Middle frontal gyrus (tissue), 1 donor: ENCODE results near the gene GPD1.

Experiments
- DNase-seq: peaks from one replicate; pipeline ENCODE4 v3.0.0-alpha.2; 2015; ENCODE audit warnings: low spot score; ENCODE audit errors: extremely low spot score

The GPD1 gene

DNA sequence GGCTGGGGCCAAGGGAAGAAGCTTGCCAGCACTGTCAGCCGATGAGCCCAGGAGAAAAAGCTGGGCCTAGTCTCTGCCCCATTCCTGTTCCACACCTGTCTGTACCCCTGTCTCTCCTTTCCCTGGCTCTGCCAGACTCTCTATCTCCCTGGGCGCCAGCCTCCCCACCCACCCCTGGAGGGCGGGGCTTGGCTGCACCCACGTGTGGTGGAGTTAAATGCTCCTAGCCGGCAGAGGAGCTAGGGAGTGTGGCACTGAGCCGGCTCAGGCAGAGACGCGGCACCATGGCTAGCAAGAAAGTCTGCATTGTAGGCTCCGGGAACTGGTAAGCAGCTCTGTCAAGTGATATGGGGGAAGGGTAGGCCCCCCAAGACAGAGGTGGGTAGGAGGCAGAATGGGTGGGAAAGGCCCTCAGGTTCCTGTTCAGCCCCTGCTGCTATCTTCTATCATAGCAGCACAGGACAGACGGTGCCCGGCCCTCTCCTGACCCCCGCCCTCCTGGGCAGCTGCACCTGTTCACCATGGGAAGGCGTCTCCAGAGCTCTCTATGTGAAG, at the start of gene GPD1:
GPD1 (plus strand) TSS at position 242 of the 555 bp plus-strand sequence; CDS start at position 285, 43 bp downstream.
- peak; percentile 79 for DNase-seq

DNA sequence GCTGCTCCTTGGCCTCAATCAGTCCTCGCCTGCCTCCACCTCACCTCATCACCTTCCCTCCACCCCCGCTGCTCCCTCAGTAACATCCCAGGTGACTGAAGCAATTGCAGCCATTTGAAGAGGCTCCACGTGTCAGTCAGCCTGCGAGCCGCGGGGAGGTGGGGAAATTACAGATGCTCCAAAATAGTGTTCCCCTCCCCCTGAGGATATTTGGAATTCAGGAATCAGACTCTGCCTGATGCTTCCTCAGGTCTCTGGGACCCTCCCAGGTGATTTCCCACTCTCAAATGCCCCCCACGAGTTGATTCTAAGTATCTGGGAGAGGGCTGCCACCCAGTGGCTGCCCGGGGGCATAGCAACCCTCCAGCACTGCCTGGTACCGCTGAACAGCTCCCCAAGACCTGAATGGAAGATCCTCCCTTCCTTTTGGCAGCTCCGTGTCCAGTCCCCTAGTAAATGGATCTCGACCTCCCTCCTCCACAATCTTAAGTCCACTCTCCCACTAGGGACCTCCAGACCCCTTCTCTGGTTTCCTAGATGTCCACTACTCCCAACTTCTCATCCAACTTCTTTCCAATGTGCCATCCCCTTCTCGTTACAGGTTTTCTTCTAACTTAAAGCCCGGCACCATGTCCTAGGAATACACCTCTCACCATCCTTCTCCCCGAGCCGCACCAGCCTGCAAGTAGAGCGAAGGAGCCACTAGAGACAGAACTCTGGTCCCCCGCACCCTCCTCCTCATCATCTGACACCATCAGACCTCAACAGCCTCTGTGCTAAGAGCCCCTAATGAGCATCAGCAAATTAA, 47.8 kb upstream of the GPD1 start:
- peak; percentile 36 for DNase-seq

DNA sequence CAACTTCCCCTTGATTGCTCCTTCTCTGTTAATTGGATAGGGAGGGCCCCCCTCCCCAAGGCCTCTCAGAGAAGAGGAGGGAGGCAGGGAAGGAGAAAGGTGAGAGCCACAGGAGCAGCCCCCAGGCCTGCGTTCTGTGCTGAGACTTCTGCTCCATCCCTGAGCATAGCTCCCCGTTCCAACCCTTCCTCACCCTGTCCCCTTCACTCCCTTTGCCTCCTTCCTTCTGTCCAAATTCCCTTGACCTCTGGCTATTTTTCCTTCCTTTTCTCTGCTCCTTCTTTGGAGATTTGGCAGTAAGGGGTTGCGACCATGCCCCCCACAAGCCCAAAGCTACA, 47.2 kb upstream of the GPD1 start:
- DNase-seq: no peak

DNA sequence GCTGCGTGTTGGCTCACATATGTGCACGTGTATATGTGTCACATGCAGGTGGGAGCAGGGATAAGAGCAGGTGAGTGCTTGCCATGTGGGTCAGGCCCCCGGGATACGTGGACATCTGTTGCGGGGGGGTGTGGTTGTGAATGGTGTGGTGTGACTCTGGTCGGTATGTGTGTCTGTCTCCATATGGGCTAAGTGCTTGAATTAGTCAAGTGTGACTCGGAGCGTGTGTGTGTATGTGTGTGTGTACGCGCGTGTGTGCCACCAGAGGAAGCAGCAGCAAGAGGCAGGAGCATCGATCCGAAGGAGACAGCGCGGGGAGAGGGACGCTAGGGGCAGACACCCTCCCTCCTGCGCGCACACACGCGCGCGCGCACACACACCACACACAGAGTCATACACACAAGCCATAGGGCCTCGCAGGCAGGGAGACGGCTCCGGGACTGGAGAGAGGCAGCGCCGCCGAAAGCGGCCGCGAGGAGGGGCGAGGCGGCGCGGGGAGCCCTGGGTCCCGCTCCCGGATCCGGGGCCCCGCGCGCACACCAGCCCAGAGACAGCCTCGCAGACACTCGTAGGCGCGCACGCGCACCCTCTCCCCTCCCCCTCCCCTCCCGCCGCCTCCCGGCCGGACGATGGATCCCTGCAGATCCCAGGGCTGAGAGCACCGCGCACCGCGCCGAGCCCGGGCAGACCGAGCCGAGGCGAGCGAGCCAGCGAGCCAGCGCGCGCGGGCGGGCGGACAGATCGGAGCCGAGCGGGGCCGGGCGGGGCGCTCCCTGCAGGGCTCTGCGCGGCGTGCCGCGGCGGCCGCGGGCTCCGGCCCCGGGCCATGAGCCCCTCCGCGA, 46.6 kb upstream of the GPD1 start, which contains the start of gene ASIC1:
ASIC1 (plus strand) TSS at position 597 of the 842 bp plus-strand sequence. CDS start 1,171 bp downstream, outside the sequence.
- DNase-seq: peak; percentile 24

DNA sequence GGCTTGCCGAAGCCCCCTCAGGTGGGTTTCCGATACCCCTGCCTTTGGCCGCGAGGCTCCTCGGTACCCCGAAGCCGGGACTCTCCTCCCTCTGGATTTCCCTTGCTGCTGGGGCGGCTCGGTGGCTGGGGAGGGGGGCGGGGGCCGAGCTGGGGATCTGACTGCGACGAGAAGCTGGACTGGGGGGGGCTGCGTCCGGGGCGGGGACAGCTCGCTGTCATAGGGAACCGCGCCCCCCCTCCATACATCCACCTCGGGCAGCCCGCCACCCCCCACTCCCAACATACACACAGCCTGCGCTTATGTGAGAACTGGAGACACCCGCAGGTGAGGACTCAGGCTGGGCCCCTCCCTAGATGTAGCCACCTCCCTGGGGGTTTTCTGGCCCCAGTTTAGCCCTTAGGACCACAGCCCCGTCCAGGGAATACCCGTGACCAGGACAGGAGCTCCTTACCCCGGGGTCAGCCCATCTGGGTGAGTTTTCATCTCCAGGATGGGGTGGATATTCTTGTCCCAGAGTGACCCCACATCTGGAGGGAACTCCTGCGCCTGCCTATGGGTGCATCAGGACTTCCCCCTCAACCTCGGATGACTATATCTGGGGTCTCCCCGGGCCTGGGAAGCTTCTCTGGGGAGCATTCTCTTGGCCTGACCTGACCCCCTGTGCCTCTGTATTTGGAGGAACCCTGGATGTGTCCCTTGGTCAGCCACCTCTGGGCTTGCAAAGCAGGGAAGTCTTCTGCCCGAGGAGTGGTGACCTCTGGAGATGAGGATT, 45.7 kb upstream of the GPD1 start:
- DNase-seq: no peak

DNA sequence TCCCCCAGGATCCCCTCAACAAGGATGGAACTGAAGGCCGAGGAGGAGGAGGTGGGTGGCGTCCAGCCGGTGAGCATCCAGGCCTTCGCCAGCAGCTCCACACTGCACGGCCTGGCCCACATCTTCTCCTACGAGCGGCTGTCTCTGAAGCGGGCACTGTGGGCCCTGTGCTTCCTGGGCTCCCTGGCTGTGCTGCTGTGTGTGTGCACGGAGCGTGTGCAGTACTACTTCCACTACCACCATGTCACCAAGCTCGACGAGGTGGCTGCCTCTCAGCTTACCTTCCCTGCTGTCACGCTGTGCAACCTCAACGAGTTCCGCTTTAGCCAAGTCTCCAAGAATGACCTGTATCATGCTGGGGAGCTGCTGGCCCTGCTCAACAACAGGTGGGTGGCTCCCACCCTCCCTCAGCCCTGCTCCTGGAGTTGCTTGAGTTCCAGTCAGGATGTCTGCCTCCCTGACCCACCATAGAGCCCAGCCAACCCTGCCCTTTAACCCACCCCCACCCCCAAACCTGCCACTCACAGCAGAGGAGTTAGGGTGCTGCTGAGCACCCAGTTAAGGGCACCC, 45.0 kb upstream of the GPD1 start:
- no peak for DNase-seq

DNA sequence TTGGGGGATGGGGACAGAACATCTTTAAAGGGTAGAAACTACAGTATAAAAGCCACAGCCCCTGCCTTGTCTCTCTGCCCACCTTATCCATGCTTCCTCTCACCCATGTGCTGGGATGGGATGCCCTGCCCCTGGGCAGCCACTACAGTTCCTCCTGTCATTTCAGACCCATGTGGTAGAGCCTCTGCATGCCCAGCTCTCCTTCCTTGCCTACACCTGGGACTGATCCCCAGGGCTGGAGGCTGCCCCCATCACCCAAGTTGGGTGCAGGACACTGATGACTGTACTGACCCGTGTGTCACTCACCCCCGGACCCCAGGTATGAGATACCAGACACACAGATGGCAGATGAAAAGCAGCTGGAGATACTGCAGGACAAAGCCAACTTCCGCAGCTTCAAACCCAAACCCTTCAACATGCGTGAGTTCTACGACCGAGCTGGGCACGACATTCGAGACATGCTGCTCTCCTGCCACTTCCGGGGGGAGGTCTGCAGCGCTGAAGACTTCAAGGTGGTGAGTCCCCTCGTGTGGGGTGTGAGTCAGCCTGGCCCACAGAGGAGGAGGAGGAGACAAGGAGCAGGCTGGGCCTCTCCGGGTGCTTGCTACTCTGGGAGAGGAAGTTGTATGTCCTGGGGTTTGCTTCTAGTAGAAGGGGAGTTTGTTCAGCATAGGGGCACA, 44.2 kb upstream of the GPD1 start:
- DNase-seq: no peak

DNA sequence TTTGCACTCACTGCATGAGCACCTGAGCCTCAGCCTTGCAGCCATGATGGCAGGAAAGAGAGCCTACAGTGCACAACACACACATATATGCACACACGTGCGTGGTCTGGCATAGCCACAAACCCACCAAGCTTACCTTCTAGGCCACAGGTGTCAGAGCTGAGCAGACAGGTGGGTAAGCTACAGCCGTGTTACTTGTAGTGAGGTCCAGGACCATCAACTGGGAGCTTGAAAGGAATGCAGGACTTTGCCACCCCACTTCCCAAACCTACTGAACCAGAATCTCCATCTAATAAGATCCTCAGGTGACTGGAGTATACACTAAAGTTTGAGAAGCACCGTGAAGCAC, 43.7 kb upstream of the GPD1 start:
- DNase-seq: no peak

DNA sequence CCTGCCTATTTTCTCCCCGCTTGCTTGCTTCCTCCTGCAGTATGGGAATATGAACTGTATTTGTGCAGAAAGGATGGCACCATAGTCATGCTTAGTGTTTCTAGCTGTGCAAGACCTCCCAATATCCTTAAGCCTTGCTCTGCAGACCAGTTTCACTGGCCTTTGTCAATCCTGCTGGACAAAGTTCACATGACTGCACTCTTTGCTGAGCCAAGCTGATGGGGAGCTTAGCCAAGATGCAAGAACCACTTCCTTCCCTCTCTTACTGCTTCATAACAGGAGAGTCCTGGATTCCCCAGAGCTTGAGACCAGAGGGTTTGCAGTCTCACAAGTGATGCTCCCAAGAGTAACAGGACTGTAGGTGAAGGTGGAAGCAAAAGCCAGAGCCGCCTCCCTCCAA, 42.6 kb upstream of the GPD1 start:
- no peak for DNase-seq

DNA sequence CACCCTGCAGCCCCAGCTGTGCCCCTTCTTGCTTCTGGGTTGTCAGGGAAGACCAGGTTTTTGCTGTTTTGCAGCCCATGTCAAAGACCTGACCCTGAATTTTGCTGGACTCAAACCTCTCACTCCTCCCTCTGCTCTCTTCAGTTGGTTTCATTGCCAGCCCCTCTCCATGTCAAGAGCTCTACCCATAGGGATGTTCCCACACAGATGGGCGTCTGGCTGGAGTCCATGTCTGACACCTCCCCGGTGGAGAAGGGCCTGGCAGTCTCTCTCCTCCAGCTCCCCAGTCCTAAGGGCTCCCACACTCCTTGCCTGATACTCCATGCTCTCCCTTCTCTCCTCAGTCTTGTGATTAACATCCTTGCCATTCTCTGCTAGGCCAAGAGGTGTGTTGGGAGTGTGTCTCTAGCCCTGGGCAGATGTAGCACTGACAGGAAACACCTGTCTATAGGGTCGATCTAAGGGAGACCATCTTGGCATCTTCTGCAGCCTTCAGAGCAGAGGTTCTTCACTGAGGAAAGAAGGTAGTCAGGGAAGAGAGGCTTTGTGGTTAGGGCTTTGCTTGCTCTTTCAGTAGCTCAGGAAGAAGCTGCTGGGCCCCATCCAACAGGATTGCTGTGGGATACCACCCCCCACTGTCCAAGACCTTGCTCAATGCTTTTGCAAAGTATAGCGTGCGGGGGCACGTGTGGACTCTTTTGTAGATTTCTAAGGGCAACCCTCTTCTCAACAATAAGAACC, 41.7 kb upstream of the GPD1 start:
- DNase-seq: no peak

DNA sequence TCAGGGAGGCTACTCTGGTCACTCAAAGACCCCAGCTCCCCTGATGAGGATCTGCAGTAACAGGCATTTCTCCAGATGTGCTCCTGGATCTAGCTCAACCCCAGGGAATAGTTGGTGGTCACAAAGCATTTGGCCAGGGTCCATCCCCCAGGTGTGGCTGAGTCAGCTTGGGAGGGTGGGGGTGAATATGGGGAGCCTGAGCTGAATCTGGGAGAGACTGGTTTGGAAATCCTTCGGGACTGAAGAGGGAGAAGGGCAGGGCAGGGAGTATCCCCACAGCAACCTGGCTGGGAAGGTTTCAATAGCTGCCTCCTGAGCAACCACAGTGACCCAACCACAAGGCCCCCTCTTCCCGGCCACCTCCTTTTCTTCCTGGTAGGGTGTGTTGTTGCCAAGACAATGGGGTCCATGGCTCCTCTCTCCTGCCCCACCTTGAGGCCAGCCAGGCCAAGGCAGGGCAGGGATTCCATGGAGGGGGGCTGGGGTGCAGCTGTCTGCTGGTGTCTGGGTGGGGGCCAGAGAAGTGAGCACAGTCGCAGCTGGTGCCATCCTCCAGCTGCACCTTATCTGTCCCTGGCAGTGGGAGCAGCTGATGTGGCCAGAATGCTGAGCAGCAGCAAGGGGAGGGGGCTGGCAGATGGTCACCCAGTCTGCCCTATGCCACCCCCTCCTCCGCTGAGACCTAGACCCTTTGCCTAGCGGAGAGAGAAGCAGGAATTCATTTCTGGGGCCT, 40.9 kb upstream of the GPD1 start:
- DNase-seq: no peak

DNA sequence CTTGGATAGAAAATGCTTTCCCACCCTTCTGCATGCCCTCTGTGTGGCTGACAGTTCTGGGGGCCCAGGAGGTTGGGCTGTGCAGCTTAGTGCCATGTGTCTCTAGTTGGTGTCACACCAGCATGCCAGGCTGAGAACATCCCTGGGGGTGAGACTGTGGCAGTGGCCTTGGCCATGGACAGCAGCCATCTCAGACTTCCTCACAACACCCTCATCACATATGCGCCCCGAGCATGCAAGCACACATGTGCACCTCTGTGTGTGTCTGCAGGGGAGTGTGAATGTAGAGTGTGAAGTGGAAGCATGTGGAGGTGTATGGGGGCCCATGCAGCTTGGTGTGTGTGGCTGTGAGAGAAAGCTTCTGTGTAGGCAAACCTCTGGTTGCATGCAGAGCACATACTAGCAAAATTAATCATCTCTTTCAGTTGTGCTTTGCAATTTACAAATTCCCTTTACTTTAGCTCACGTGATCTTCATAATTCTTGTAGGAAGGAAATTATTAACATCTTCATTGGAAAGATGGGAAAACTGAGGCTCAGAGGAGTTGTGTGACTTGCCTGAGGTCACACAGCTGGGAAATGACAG, 38.0 kb upstream of the GPD1 start:
- DNase-seq: no peak

DNA sequence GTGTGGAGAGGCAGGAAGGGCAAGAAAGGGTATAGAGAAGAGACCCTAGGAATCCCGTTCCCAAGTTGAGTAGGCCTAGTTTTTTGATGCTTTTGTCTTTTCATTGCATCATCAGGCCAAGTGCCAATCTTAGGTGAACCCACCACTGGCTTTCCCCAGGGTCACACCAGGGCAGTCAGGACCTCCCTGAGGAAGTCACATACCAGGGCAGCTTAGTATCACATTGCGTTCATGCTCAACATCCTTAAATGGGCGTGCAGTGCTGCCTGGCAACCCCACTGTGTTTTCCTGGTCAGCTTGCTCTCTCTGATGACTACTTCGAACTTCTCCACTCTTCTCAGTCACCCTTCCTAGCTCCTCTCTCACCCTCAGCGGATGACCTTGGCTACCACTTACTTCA, 37.4 kb upstream of the GPD1 start:
- no peak for DNase-seq

DNA sequence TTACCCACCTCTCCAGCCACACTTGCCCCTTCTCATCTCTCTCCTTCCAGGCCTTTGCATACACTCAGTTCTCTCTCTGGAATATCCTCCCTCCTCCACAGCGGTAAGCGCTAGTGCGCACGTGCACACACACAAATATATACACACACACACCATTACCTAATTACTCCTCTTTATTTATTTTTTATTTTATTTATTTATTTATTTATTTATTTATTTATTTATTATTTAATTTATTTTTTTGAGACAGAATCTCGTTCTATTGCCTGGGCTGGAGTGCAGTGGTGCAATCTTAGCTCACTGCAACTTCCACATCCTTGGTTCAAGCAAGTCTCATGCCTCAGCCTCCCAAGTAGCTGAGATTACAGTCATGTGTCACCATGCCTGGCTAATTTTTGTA, 34.7 kb upstream of the GPD1 start:
- DNase-seq: no peak

DNA sequence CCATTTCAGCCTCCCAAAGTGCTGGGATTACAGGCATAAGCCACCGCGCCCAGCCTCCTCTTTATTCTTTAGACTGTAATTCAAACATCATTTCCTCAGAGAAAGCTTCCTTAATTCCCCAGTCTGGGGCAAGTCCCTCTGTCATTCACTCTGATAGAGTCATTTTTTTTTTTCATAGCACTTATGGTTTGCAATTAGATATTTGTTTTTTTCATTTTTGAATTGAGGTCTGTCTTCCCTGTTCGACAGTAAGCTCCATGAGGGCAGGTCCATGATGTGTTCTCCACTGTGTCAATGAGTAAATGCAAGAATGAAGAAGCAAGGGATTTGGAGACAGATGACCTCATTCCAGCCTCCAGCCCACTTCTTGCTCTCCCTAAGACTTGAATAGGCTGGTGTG, 34.3 kb upstream of the GPD1 start:
- no peak for DNase-seq

DNA sequence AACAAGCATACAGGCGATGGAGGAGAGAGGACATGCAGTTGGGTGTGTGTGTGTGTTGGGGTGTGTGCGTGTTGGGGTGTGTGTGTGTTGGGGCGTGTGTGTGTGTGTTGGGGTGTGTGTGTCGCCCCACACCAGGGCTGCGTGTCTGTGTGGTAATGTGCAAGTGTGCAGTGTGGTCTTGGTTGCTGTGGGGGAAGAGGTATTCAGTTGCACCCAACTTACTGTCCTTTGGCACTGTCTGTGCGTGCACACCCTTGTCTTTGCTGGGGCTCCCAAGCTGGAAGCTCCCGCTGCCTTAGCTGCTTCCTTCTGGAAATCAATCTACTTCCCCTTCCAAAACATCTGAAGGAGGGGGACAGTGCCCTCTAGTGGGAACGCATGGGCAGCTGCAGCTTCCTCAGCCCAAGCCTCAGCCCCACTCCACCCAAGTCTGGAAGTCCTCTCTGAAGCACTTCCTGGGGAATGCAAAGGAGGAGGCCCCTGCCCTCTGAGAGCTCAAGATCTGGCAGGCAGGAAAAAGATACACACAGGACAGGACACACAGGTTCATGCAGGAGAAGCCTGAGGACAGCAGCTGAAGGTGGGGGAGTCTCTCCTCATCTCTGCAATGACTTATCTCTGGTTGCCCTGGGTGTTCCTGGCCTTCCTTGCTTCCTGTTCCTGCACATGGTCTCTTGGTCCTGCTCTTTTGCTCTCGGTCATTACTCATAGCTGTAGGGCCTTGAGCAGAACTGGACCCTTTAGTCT, 33.3 kb upstream of the GPD1 start:
- DNase-seq: peak; percentile 73

DNA sequence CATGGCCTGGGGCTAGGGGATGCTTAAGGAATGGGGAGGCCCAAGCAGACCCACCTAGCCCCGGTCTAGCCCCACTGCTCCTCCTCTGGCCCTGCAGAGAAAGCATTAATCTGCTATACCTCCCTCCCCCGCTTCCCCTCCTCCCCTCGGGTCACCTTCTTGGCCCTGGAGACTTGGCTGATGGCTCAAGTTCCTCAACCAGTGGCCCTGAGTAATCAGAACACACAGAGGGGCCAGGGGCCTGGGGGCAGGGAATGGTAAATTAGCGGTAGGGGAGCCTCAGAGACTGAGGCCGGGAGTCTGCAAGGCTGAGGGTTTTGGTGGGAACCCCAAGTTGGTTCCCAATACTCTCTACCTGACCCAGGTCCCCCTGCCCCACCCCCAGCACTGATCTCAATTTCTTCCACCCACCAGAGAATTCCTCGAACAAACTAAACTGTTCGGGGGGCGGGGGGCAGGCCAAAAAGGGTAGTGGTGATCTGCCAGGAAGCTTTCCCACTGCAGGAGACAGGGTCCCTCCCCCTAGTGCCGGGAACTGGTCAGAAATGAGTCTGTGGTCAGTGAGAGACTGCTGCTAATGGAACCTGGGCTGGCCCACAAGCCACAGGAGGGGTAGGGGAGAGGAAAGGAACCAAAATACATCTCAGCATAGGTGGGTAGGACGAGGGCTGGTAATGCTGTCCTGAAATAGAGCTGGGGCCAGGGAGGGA, 31.5 kb upstream of the GPD1 start:
- no peak for DNase-seq

DNA sequence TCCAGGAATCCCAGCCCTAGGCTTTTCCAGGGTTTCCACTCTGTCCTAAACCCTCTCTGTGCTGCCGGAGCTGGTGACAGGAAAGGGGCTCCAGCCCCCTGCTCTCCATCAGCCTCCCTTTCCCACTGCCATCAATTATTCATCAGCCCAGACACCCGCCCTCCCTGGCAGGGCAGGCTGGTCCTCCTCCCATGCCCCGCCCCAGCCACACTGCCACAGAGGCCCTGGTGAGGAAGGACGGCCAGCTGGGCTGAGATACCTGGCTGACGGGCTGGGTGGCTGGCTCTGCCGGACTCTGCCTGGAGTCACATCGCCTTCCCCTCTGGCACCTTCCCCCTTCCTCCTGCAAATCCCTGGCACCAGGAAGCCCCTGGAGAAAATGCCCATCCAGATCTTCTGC, 30.6 kb upstream of the GPD1 start:
- no peak for DNase-seq
